Mononuclear cell (primary cell): Measurements from ENCODE around the gene NSD2. TPM values are rescaled to one million over a fixed set of nuclear protein-coding genes. Genes with fewer than 3 reads are reported as not detected.

ENCODE experiments used
- H3K27me3 ChIP-seq: 2 replicates; pipeline ENCODE4 v1.6.0; 2011; ENCODE audit warnings: low read length, control low read depth; ENCODE audit not compliant: insufficient read depth
- H3K4me1 ChIP-seq: 2 replicates; pipeline ENCODE4 v1.5.1; 2011; ENCODE audit warnings: mild to moderate bottlenecking, low read length, control low read depth; ENCODE audit not compliant: insufficient read depth
- H3K4me3 ChIP-seq: 2 replicates; pipeline ENCODE4 v1.5.1; 2011; ENCODE audit warnings: mild to moderate bottlenecking, low read length, moderate library complexity
- H3K9me3 ChIP-seq: 2 replicates; pipeline ENCODE4 v1.5.1; 2011; ENCODE audit warnings: low read depth, mild to moderate bottlenecking, control low read depth, low read length
- total RNA-seq: library from RNA; depleted of rRNA; stranded (reverse); fragments of >200 nt; gene quantifications from one replicate; pipeline ENCODE4 v1.2.3, GENCODE V29; 2012

Gene NSD2
- total RNA-seq, 1 donor, result 45.3 TPM

GRCh38 chr4:1969928-1970723, 98.9 kb downstream of the NSD2 start:
- H3K4me3 ChIP-seq, result no peak overlapping the region
- no peaks in the 10 kb centered on the region for H3K9me3 ChIP-seq
- H3K27me3 ChIP-seq, result no peaks in the 10 kb centered on the region
- no peaks in the 10 kb centered on the region for H3K4me1 ChIP-seq

- Histone ChIP-seq H3K9me3 (no peaks in the 10 kb centered on the region), H3K4me1 (no peaks in the 10 kb centered on the region), H3K4me3 (no peak overlapping the region), H3K27me3 (no peaks in the 10 kb centered on the region)
Measured at GRCh38 chr4:1970926-1971325, 99.7 kb downstream of the NSD2 start.

- Histone ChIP-seq H3K27me3 (no peaks in the 10 kb centered on the region), H3K4me1 (no peaks in the 10 kb centered on the region), H3K4me3 (no peak overlapping the region), H3K9me3 (no peaks in the 10 kb centered on the region)
Measured at GRCh38 chr4:1971456-1972200, 100.4 kb downstream of the NSD2 start.

- no peaks in the 10 kb centered on the region for H3K27me3 ChIP-seq
- H3K9me3 ChIP-seq, result no peaks in the 10 kb centered on the region
- H3K4me1 ChIP-seq, result no peaks in the 10 kb centered on the region
- H3K4me3 ChIP-seq, result no peak overlapping the region
Measured at GRCh38 chr4:1972414-1972813, 101.2 kb downstream of the NSD2 start.

GRCh38 chr4:1973218-1973617, 102.0 kb downstream of the NSD2 start:
- Histone ChIP-seq H3K9me3 (no peaks in the 10 kb centered on the region), H3K4me3 (no peak overlapping the region), H3K4me1 (no peaks in the 10 kb centered on the region), H3K27me3 (no peaks in the 10 kb centered on the region)

GRCh38 chr4:1973661-1974060, 102.5 kb downstream of the NSD2 start:
- no peaks in the 10 kb centered on the region for H3K9me3 ChIP-seq
- no peaks in the 10 kb centered on the region for H3K4me1 ChIP-seq
- no peaks in the 10 kb centered on the region for H3K27me3 ChIP-seq
- H3K4me3 ChIP-seq, result no peak overlapping the region

GRCh38 chr4:1974840-1975239, 103.6 kb downstream of the NSD2 start:
- Histone ChIP-seq H3K9me3 (no peaks in the 10 kb centered on the region), H3K4me3 (no peak overlapping the region), H3K4me1 (no peaks in the 10 kb centered on the region), H3K27me3 (no peaks in the 10 kb centered on the region)

- Histone ChIP-seq H3K9me3 (no peaks in the 10 kb centered on the region), H3K27me3 (no peaks in the 10 kb centered on the region), H3K4me3 (no peak overlapping the region), H3K4me1 (no peaks in the 10 kb centered on the region)
Measured at GRCh38 chr4:1975391-1975801, 104.2 kb downstream of the NSD2 start.

- no peak overlapping the region for H3K4me3 ChIP-seq
- H3K9me3 ChIP-seq, result no peaks in the 10 kb centered on the region
- no peaks in the 10 kb centered on the region for H3K27me3 ChIP-seq
- H3K4me1 ChIP-seq, result no peaks in the 10 kb centered on the region
Measured at GRCh38 chr4:1975880-1976279, 104.7 kb downstream of the NSD2 start.

- no peaks in the 10 kb centered on the region for H3K27me3 ChIP-seq
- no peak overlapping the region for H3K4me3 ChIP-seq
- H3K4me1 ChIP-seq, result no peaks in the 10 kb centered on the region
- no peaks in the 10 kb centered on the region for H3K9me3 ChIP-seq
Measured at GRCh38 chr4:1976416-1977352, 105.5 kb downstream of the NSD2 start.

- no peaks in the 10 kb centered on the region for H3K9me3 ChIP-seq
- no peak overlapping the region for H3K4me3 ChIP-seq
- H3K27me3 ChIP-seq, result no peaks in the 10 kb centered on the region
- no peaks in the 10 kb centered on the region for H3K4me1 ChIP-seq
Measured at GRCh38 chr4:1978226-1978625, 107.0 kb downstream of the NSD2 start.

- Histone ChIP-seq H3K4me1 (no peaks in the 10 kb centered on the region), H3K9me3 (no peaks in the 10 kb centered on the region), H3K4me3 (no peak overlapping the region), H3K27me3 (no peaks in the 10 kb centered on the region)
Measured at GRCh38 chr4:1978741-1979476, 107.7 kb downstream of the NSD2 start.

- H3K4me3 ChIP-seq, result no peak overlapping the region
Measured at GRCh38 chr4:1979477-1980196, 108.4 kb downstream of the NSD2 start.

GRCh38 chr4:1980561-1981041, 109.4 kb downstream of the NSD2 start:
- Histone ChIP-seq H3K27me3 (no peaks in the 10 kb centered on the region), H3K4me1 (no peaks in the 10 kb centered on the region), H3K4me3 (no peak overlapping the region), H3K9me3 (no peaks in the 10 kb centered on the region)

More at GRCh38 chr4:1979477-1980196, 108.4 kb downstream of the NSD2 start:
- H3K27me3 ChIP-seq, result no peaks in the 10 kb centered on the region
- no peaks in the 10 kb centered on the region for H3K4me1 ChIP-seq
- no peaks in the 10 kb centered on the region for H3K9me3 ChIP-seq
